IPS-18a (cell line): ENCODE data around the gene PRM2.

Experiments used
- H3K27ac ChIP-seq: one replicate; pipeline ENCODE4 v1.5.1; 2013; ENCODE audit warnings: low read length
- H3K27me3 ChIP-seq: one replicate; pipeline ENCODE4 v1.6.1; 2013; ENCODE audit warnings: mild to moderate bottlenecking, low read length; ENCODE audit not compliant: control insufficient read depth, insufficient read depth
- H3K36me3 ChIP-seq: one replicate; pipeline ENCODE4 v1.6.1; 2013; ENCODE audit warnings: low read depth, low read length; ENCODE audit not compliant: control insufficient read depth
- H3K4me1 ChIP-seq: one replicate; pipeline ENCODE4 v1.6.1; 2013; ENCODE audit warnings: low read depth, low read length; ENCODE audit not compliant: control insufficient read depth
- H3K4me3 ChIP-seq: one replicate; pipeline ENCODE4 v1.5.1; 2013; ENCODE audit warnings: low read length
- H3K9ac ChIP-seq: one replicate; pipeline ENCODE4 v1.6.1; 2013; ENCODE audit warnings: mild to moderate bottlenecking, low read length, moderate library complexity
- H3K9me3 ChIP-seq: one replicate; pipeline ENCODE4 v1.6.1; 2013; ENCODE audit warnings: low read depth, low read length; ENCODE audit not compliant: control insufficient read depth

Gene PRM2

DNA sequence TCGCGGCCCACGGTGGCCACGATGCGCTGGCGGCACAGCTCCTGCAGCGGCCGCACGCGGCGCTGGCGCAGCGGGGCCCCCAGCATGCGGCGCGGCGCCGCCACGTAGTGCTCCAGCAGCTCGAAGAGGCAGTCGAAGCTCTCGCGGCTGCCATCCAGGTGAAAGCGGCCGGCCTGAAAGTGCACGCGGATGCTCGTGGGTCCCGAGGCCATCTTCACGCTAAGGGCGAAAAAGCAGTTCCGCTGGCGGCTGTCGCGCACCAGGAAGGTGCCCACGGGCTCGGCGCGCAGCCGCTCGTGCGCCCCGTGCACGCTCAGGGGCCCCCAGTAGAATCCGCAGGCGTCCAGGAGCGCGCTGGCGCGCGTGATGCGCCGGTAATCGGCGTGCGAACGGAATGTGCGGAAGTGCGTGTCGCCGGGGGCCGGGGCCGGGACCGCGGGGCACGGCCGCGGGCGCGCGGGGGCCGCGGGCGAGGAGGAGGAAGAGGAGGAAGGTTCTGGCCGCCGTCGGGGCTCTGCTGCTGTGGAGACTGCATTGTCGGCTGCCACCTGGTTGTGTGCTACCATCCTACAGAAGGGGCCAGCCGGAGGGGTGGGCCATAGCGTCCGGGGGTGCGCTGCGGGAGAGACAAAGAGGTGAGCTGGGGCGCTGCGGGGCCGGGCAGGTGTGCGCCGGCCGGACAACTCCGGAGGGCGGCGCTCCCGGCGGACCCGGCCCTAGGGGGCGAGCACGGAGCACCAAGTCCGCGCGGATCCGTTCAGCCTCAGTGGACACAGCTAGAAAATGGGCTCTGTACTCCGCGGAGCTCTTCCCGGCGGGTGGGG lies 21.2 kb downstream of the PRM2 start:
- no peaks in the 10 kb centered on the region for H3K9me3 ChIP-seq
- peak overlapping the region; percentile 77 for H3K4me3 ChIP-seq
- H3K27me3 ChIP-seq = no peaks in the 10 kb centered on the region
- H3K27ac ChIP-seq = no peak overlapping the region
- H3K4me1 ChIP-seq = peaks cover 12% of the 10 kb centered on the region
- peak overlapping the region; percentile 28 for H3K9ac ChIP-seq
- H3K36me3 ChIP-seq = peaks cover 9% of the 10 kb centered on the region

DNA sequence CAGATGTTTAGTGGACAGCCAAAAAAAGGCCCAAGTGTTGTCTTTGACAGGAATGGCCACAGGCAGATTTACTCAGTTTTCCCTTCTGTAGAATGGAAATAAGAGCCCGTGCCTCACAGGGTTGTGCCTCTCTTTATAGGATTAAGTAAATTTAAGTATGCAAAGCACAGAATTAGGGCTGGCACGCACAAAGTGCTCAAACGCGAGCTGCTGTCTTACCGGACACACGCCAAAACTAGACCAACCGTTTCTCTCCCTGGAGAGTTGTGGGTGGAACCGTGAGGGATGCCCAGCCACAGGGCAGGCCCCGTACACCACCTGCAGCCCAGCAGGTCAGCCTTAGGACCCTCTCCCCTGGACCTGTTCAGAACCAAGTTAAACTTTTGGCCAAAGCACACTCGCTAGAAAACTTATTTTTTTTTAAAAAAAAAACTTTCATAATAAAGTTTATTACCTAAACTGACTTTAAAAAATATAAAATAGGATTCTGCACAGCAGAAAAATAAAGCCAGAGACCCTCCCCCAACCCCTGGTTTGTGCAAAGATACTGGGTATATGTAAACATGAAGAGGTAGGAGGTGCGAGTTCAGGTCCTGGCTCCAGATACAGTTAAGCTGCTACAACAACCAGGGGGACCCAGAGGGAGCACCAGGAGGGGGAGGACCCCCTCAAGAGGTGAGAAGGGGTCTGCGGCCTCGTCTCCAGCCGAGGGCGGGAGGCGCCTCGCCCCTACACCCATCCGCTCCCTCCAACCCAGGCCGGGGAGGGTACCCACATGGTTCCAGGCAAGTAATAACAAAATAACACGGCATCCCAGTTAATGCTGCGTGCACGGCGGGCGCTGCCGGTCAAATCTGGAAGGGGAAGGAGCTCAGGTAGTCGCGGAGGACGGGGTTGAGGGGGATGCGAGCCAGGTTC lies 22.0 kb downstream of the PRM2 start:
- Histone ChIP-seq H3K27ac (no peak overlapping the region), H3K4me1 (peaks cover 12% of the 10 kb centered on the region), H3K9me3 (no peaks in the 10 kb centered on the region)

DNA sequence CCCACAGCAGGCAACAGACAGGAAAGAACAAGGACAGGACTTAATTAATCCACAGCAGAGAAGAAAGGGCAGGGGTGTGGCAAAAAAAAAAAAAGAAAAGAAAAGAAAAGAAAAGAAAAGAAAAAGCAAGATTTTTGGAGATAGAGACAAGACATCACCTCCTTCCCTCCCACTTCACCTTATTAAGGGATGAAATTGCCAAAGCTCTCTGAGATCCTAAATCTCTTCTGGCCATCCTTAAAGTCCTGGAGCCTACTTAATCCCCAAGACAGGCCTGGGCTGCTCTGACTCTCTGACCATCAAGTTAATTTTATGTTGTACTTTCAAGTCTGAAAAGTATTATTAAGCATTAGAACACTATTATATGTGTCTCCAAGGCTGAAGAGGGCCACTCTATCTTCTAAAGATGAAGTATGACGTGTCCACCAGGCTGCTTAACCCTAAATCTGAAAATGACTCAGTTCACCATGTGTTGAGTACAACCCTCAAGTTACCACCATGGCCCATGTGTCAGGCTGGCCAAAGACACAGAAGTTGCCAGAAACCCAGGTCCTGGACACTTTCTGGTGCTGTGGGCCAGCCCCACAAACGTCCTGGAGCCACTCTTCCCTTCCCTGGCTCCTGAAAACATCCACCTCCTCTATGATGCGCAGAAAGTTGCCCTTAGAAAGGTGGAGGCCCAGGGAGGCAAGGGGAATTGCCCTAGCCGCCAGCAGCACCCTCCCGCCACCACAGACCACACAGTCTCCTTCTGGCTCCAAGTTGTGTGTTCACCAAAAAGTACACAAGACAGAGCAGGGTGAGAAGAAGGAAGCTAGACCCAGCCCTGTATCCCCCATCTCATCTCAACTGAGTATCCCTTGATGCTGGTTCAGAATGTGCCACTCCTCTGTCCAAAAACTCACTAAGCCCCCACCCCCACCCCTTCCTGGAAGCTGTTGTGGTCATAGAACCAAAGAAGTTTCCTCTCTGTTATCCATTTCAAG lies 23.0 kb downstream of the PRM2 start:
- H3K36me3 ChIP-seq = peaks cover 9% of the 10 kb centered on the region
- H3K27ac ChIP-seq = no peak overlapping the region
- peak overlapping the region; percentile 77 for H3K4me3 ChIP-seq
- no peaks in the 10 kb centered on the region for H3K27me3 ChIP-seq
- no peak overlapping the region for H3K9ac ChIP-seq
- H3K4me1 ChIP-seq = peaks cover 12% of the 10 kb centered on the region
- H3K9me3 ChIP-seq = no peaks in the 10 kb centered on the region

More for the DNA sequence above, 22.0 kb downstream of the PRM2 start:
- Histone ChIP-seq H3K9ac (no peak overlapping the region), H3K27me3 (no peaks in the 10 kb centered on the region), H3K36me3 (peaks cover 9% of the 10 kb centered on the region), H3K4me3 (peak overlapping the region; percentile 77)

DNA sequence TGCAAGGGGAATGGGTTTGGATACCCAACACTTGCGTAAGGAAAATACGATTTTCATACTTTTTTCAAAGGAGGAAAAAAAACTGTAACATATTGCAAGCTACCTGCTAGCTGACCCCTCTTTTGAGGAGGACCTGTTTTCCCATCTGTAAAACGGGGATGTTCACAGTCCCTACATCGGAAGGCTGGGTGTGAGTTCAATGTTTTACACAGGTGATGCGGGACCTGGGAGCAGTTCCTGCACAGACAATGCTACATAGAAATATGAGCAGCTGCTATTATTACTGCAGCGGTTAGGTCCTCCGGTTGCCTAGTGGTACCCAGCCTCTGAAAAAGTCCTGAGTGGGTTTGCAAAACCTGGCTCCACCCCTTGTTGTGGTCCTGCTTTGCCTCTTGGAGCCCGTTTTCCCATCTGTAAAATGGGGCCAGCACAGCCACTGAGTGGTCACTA lies 23.8 kb downstream of the PRM2 start:
- H3K27ac ChIP-seq = no peak overlapping the region
- H3K4me1 ChIP-seq = peaks cover 12% of the 10 kb centered on the region
- peaks cover 9% of the 10 kb centered on the region for H3K36me3 ChIP-seq
- H3K9ac ChIP-seq = no peak overlapping the region
- no peaks in the 10 kb centered on the region for H3K27me3 ChIP-seq
- H3K9me3 ChIP-seq = no peaks in the 10 kb centered on the region
- H3K4me3 ChIP-seq = no peak overlapping the region

DNA sequence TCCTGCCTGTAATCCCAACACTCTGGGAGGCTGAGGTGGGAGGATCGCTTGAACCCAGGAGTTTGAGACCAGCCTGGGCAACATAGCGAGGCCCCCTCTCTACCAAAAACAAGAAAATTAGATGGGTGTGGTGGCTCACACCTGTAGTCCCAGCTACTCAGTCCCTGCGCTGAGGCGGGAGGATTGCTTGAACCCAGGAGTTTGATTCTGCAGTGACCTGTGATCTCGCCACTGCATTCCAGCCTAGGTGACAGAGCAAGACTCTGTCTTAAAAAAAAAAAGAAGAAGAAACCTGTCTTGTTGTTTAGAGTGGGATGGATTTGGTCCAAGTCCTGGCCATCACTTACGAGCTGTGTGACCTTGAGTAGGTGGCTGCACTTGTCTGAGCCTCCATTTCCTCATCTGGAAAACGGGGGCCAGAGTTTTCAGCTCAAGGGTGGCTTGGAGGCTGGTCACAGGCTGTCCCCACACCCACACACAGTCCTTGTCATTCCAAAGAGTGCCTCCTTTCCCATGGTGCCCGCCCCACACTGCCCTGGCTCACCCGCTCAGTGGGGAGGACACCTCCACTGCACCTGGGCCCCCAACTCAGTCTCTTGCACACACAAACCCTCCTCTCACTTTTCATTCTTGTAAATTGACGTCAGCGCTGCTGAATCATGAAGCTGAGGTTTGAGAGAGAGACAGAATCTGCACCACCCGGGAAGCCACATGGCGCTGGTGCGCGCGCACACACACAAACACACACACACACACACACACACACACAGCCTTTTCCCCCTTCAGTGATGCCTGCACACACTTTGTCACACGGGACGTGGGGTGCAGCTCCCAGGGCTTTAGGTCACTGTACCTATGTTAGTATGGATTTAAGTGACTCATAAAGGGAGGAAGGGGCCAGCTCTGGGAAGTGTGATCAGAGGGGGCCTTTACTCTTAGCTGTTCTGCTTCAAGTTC lies 24.5 kb downstream of the PRM2 start:
- no peaks in the 10 kb centered on the region for H3K27me3 ChIP-seq
- H3K4me3 ChIP-seq = no peak overlapping the region
- H3K36me3 ChIP-seq = peaks cover 9% of the 10 kb centered on the region
- H3K4me1 ChIP-seq = peaks cover 10% of the 10 kb centered on the region
- H3K9me3 ChIP-seq = no peaks in the 10 kb centered on the region
- no peak overlapping the region for H3K9ac ChIP-seq
- no peak overlapping the region for H3K27ac ChIP-seq

DNA sequence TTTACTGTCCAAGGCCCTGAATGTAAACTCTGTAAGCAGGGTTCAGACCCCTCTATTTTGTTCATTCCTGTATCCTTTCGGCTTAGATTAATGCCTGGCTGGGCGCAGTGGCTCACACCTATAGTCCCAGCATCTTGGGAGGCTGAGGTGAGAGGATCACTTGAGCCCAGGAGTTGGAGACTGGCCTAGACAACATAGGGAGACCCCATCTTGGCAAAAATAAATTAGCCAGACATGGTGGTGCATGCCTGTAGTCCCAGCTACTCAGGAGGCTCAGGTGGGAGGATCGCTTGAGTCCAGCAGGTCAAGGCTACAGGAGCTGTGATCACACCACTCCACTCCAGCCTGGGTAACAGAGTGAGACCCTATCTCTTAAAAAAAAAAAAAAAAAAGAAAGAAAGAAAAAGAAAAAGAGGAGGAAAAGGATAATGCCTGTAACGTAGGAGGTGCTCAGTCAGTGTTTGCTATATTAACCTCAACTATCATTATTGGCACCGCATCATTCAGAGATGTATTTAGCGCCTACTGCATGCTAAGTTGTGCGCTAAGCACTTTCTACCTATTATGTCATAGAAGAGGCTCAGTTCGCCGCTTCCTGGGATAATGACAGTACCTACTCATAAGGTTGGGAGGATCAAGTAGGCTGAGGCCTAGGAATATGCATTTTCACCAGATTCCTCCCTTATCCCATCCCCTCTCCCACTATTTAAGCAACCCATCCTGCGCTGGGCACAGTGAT lies 25.3 kb downstream of the PRM2 start:
- no peak overlapping the region for H3K4me3 ChIP-seq
- no peaks in the 10 kb centered on the region for H3K9me3 ChIP-seq
- H3K27me3 ChIP-seq = no peaks in the 10 kb centered on the region
- H3K36me3 ChIP-seq = peaks cover 9% of the 10 kb centered on the region
- peaks cover 10% of the 10 kb centered on the region for H3K4me1 ChIP-seq
- H3K27ac ChIP-seq = no peak overlapping the region
- no peak overlapping the region for H3K9ac ChIP-seq

DNA sequence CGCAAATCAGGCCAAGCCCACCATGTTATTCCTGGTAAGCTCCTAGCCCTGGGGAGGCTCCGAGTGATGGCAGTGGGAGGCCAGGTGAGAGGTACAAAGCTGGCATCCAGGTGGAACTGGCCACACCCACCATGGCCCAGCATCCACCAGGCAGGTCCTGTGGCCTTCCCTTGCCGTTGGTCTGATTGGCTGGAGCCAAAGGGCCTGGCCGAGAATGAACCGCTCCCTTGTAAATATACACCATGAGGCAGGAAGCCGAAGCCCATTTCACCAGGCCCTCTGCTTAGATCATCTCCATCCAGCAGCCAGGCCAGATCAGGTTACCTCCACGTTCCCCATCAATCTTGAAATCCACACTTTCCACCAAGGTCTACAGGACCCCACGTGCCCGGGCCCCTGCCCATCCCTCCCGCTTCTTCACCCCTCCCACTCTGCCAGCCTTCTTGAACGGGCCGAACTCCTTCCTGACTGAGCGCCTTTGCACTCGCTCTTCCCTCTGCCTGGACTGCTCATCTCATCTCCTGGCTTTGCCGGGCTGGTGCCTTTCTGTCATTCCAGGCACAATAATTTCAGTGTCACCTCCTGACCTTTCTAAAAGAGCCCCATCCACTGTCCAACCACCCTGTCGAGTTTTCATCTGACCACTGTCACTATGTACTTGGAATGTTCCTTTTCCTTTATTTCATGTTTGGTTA lies 26.0 kb downstream of the PRM2 start:
- no peak overlapping the region for H3K4me3 ChIP-seq
- H3K36me3 ChIP-seq = peaks cover 9% of the 10 kb centered on the region
- no peak overlapping the region for H3K9ac ChIP-seq
- H3K27me3 ChIP-seq = no peaks in the 10 kb centered on the region
- H3K9me3 ChIP-seq = no peaks in the 10 kb centered on the region
- no peak overlapping the region for H3K27ac ChIP-seq
- peaks cover 10% of the 10 kb centered on the region for H3K4me1 ChIP-seq

DNA sequence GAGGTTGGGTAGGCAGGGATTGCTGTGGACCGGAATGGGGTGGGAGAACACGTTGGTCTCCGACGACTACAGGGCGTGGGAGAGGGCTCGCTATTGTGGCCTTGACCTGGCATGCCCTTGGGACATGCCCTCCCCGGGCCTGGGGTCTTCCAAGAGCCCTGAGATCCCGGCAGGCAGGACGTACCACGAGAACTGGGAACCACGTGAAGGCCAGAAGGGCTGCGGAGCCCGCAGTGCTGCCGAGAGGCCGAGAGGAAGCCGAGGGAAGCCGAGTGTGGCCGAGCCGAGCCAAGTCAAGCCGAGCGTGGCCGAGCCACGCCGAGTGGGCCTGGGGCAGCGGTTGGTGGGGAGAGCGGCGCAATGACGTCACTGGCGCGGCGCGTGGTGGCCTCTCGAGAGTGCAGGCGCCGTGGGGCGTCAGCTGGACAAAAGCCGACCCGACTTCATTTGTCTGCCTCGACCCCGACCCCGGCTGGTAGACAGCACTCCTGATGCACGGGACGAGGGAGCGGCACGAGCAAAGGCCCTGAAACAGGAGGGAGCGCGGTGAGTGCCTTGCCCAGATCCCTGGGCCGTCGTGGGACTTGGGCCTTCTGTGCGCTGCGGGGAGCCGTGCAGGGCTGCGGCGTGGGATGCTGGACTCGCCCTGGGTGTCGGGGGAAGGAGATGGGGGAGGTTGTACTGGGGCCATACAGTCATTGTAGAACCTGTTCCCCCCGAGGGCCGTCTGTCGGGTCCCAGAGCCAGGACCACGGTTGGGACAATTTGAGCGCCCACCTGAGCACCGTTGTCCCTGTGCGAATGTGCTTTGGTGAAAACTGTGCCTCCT lies 26.8 kb downstream of the PRM2 start:
- H3K9ac ChIP-seq = no peak overlapping the region
- H3K36me3 ChIP-seq = peaks cover 9% of the 10 kb centered on the region
- H3K4me1 ChIP-seq = peaks cover 10% of the 10 kb centered on the region
- H3K9me3 ChIP-seq = no peaks in the 10 kb centered on the region
- H3K27me3 ChIP-seq = no peaks in the 10 kb centered on the region
- no peak overlapping the region for H3K27ac ChIP-seq
- no peak overlapping the region for H3K4me3 ChIP-seq

DNA sequence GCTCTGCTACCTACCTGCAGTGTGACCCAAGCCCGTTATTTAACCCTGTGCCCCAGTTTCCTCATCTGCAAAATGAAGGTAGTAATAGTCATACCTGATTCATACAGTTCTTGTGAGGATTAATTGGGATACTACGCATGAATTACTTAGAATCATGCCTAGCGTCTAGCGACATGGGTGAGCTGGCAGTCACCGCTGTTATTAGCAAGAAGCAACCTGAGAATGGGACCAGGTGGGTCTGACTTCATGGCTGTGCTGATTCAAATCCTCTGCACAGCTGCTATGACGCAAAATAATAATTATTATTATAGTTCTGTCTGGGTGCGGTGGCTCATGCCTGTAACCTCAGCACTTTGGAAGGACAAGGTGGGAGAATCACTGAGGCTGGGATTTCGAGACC lies 28.1 kb downstream of the PRM2 start:
- Histone ChIP-seq H3K27ac (no peak overlapping the region), H3K9ac (no peak overlapping the region), H3K4me1 (no peaks in the 10 kb centered on the region), H3K9me3 (no peaks in the 10 kb centered on the region), H3K36me3 (peaks cover 7% of the 10 kb centered on the region), H3K4me3 (no peak overlapping the region), H3K27me3 (no peaks in the 10 kb centered on the region)
